22Rv1 (cell line): ENCODE measurements around the gene BCL11A.

Experiments
- H3K27ac ChIP-seq: fragments of 450-650 bp; 2 replicates; pipeline ENCODE4 v1.5.1; 2017
- ZFX ChIP-seq: fragments of 450-650 bp; IDR thresholded peaks from 2 replicates; pipeline ENCODE4 v1.6.1; 2017; ENCODE audit warnings: antibody characterized with exemption, borderline replicate concordance
- TF ChIP-seq, protein P1 (sequence below): fragments of 450-650 bp; IDR thresholded peaks from 2 replicates; pipeline ENCODE4 v1.5.1; 2017; ENCODE audit warnings: mild to moderate bottlenecking

The BCL11A gene

DNA sequence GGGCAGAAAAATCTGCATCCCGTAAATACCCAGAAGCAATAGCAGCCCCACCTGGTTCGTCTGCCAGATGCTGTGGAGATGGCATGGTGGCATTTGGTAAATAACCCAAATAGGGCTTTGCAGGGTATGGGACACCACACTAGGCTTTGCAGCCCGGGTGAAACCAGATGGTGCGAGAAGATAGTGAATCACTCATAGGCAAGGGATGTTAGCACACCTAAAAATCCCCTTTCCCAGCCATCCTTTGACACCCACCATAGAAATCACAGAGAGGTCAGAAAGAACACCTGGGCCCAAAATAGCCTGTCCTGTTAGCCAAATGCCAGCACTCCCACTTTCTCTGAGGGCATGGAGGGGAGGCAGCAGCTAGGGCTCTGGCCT lies 47.6 kb downstream of the BCL11A start:
- H3K27ac ChIP-seq: no peak overlapping the region
- no peak for TF ChIP-seq ZFX
- TF ChIP-seq, protein P1, sequence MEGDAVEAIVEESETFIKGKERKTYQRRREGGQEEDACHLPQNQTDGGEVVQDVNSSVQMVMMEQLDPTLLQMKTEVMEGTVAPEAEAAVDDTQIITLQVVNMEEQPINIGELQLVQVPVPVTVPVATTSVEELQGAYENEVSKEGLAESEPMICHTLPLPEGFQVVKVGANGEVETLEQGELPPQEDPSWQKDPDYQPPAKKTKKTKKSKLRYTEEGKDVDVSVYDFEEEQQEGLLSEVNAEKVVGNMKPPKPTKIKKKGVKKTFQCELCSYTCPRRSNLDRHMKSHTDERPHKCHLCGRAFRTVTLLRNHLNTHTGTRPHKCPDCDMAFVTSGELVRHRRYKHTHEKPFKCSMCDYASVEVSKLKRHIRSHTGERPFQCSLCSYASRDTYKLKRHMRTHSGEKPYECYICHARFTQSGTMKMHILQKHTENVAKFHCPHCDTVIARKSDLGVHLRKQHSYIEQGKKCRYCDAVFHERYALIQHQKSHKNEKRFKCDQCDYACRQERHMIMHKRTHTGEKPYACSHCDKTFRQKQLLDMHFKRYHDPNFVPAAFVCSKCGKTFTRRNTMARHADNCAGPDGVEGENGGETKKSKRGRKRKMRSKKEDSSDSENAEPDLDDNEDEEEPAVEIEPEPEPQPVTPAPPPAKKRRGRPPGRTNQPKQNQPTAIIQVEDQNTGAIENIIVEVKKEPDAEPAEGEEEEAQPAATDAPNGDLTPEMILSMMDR: no peak

DNA sequence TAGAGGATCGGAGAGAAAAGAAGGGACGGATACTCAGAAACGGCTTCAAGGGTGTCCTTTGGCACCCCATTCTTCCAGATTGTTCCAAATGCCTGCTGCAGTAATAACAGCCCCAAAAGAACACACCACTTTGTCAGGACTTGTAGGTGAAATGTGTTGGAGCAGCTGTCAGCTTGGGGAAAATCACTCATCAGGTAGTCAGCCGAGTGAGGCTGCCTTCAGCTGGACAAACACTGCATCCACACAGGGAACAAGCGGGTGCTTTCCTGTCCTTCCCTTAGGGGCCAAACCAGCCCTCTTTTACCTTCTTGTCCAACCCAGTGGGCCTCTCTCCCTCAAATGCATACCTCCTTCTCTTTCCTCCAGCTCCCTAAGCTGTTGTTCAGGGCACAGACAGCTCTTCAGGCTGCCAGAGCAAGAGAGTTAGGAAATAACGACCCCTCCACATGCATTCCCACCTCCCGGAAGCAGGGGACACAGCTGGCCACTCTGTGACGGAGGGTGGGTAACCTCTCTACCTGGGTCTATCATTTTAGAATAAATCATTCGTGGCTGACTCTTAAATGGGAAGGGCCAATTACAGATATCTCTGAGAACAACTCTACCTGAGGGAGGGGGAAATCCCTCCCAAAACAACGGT lies 48.1 kb downstream of the BCL11A start:
- H3K27ac ChIP-seq: no peak overlapping the region
- TF ChIP-seq, protein P1: no peak
- TF ChIP-seq ZFX: no peak

DNA sequence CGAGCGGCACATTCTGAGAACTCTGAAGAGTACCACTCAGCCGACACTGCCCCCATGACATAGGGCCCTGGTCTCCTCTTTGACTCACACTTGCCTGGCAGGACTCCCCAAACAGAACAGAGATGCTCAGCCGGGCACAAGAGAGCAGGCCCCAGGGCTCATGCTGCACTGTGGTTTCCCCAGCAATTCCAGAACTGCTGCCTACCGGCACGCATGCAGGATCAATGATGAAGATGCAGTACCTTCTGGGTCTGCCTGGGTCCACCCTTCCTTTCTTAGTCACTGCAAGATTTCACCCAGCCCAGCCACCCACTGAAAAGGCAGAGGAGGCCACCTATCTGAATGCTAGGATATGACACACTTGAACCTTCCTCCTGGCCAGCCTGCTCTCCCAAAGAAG lies 49.4 kb downstream of the BCL11A start:
- no peak overlapping the region for H3K27ac ChIP-seq
- no peak for TF ChIP-seq ZFX
- TF ChIP-seq, protein P1: 0 out of 2 replicates have a peak, but pooled peaks have one; percentile 16

DNA sequence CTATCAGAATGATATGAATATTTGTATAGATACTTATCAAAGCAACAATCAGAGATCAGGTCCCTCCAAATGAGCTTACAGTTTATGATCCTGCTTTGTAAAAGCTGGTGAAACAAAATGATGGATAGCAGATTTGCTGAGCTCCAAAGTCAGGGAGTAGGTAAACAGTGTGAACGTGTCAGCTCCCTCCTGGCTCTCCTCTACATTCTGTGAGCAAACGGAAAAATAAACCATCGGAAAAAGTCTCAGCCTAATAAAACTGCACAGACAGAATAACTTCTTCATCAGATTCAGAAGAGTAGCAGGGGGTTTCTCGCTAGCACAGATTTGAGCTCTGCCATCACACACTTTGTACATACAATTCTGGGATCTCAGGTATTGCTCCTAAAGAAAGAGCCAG lies 51.3 kb downstream of the BCL11A start:
- TF ChIP-seq, protein P1: no peak
- TF ChIP-seq ZFX: no peak
- no peak overlapping the region for H3K27ac ChIP-seq

DNA sequence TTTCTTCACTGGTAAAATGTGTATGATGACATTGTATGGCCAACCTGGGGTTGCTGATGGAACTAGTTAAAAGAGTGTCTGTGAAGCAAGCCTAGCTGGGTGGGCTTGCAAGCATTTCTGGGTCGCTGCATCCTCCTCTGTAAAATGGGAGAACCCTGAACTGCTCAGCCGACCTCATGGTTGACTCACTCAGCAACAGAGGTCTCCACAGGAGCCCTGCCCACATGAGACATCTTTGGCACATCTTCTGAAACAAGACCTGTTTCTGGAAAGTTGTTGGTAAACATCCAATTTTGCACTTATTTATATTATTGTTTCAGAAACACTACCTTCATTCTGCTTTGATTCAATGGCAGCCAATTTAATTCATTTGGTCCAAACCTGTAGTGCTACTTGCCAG lies 52.6 kb downstream of the BCL11A start:
- TF ChIP-seq, protein P1: no peak
- TF ChIP-seq ZFX: no peak
- no peak overlapping the region for H3K27ac ChIP-seq

DNA sequence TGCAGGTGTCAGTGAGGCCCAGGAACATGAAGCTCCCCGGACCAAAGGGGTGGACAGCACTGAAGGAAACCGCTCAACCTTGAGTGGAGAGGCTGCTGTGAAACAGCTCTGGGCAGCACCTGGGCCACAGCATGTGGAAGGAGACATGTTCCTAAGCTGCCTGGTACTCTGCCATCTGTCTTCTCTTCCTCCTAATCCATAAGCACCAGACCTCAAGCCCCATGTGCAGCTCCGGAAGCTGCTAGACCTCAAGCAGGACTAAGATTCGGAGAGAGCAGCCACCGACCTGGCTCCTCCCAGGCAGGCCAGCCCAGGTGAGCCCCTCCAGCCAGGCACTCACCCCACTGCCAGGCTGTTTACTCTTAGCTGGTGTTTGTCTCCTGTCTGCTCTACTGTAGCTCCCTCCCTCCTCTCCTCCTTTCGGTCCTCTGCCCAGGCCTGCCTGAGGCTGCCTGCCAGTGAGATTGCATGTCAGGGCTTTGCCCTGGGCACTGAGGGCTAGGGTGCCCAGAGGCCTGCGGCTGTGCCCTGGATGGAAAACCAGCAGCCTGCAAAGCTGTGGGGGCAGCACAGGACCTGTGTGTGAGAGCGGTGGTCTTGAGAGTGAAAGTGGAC lies 53.7 kb downstream of the BCL11A start:
- no peak overlapping the region for H3K27ac ChIP-seq
- TF ChIP-seq, protein P1: no peak
- no peak for TF ChIP-seq ZFX

DNA sequence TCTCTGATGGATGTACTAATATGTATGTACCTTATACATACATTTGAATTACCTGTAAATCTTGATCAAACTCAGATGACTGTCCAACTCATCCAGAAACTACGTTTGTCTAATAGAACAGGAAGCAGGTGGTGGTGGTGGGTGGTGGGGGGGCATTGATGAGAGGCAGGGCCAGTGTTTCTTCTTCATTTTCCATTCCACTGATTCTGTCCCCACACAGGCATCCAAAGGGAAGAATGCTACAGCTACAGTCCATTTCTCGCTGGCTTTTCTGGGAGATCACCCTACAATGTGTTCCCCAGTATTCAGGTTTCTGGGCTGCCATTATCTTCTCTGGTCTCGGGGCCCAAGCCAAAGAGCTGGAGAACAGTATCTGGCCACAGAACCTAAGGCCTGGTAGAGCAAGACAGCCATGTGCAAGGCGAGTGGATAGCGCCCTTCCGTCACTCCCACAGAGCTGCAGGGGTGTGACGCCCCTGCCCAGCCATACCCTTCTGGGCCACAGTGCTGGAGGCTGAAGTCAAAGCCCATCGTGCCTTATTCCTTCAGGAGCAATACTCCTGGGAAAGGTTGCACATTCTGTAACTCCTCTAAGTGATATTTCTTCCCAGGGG lies 54.5 kb downstream of the BCL11A start:
- TF ChIP-seq, protein P1: no peak
- TF ChIP-seq ZFX: no peak
- no peak overlapping the region for H3K27ac ChIP-seq
